GM10248 (cell line): ENCODE measurements around the gene CRADD.
A peak's percentile ranks its signal among the peaks of the same experiment; 100 is the strongest.

Experiments used
- CTCF ChIA-PET: fragments of 300-600 bp; sonication (Branson Sonifier 250); formaldehyde crosslinking; extraction: SDS; loops from one replicate; lab custom pipeline; 2021; ENCODE audit warnings: antibody characterized with exemption; lab: Yijun Ruan, JAX
- POLR2A ChIA-PET: fragments of 350-650 bp; sonication (Branson Sonifier 250); formaldehyde crosslinking; extraction: SDS; loops from one replicate; lab custom pipeline; 2020; ENCODE audit warnings: antibody characterized with exemption; lab: Yijun Ruan, JAX
- DNase-seq: peaks from one replicate; pipeline ENCODE4 v3.0.0; 2012; ENCODE audit errors: extremely low spot score
- TF ChIP-seq, protein P1 (sequence below): IDR thresholded peaks from 2 replicates; pipeline ENCODE4 v1.5.1; 2012; ENCODE audit warnings: mild to moderate bottlenecking, low read depth; ENCODE audit errors: extremely low read depth, missing control alignments, control extremely low read depth

The CRADD gene

DNA sequence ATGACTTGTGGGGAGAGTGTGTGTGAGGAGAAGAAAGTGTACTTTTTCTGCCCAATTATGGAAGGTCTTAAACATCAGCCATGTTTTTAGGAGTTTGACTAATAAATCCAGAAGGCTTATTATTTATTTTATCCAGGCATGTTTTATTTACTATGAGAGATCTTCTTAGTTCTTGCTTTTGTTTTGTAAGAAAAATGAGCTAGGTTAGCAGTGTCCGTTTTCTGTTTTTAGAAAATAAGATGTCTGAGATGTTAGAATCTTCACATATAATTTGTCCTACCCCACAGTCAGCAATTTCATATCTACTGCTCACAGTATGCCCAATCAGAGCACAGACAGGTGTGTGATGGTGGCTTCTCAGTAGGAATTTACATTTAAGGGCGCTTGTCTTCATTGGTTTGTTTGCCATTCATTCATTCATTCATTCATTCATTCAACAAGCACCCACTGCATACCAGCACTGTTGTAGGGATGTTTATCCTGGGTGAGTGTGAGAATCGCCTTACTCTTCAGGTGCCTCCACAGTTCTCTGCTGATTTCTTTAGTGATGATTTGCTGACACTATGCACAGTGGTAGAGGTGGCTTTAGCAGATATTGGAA is 83.2 kb downstream of the CRADD start:
- ChIA-PET POLR2A (no interaction called here), CTCF (interaction anchor here (0.9 kb wide), 1 partner anchor 33 kb away, joined by 3 read pairs; no protein-coding TSS in a partner anchor)
- TF ChIP-seq, protein P1, sequence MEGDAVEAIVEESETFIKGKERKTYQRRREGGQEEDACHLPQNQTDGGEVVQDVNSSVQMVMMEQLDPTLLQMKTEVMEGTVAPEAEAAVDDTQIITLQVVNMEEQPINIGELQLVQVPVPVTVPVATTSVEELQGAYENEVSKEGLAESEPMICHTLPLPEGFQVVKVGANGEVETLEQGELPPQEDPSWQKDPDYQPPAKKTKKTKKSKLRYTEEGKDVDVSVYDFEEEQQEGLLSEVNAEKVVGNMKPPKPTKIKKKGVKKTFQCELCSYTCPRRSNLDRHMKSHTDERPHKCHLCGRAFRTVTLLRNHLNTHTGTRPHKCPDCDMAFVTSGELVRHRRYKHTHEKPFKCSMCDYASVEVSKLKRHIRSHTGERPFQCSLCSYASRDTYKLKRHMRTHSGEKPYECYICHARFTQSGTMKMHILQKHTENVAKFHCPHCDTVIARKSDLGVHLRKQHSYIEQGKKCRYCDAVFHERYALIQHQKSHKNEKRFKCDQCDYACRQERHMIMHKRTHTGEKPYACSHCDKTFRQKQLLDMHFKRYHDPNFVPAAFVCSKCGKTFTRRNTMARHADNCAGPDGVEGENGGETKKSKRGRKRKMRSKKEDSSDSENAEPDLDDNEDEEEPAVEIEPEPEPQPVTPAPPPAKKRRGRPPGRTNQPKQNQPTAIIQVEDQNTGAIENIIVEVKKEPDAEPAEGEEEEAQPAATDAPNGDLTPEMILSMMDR = no peak
- no peak for DNase-seq

DNA sequence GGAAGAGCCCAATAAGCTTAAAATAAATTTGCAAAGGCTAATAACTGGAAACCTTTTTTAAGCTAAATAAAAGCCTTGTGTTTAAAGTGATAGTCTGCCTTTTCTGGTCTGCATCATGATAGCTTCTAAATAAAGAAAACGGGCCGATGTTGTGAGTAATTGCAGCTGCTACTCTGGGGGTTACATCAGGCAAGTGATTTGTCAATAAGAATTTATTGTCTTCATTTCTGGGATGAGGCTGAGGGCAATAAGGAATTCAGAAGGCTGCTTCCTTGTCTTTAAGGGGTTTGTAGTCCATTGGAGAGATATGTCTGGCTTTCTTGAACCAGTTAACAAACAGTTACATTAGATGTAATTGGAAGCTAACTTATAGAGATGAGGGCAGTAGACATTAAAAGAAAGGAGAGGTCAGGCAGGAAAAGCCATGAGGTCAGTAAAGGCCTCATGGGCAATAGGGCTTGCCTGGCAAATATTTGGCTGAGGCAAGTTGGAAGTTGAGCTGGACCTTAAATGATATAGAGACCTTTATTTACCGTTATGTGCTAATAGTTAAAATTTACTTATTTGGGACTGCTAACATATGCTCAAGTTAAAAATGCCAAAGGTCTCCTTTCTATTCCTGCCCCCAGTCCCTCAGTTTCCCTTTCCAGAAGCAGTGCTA is 85.0 kb downstream of the CRADD start:
- TF ChIP-seq, protein P1 = no peak
- ChIA-PET CTCF (interaction anchor here (1.0 to 1.7 kb wide), 4 partner anchors 8 to 341 kb away, joined by 3 to 5 read pairs (median 4); no protein-coding TSS in a partner anchor), POLR2A (no interaction called here)
- DNase-seq = no peak

DNA sequence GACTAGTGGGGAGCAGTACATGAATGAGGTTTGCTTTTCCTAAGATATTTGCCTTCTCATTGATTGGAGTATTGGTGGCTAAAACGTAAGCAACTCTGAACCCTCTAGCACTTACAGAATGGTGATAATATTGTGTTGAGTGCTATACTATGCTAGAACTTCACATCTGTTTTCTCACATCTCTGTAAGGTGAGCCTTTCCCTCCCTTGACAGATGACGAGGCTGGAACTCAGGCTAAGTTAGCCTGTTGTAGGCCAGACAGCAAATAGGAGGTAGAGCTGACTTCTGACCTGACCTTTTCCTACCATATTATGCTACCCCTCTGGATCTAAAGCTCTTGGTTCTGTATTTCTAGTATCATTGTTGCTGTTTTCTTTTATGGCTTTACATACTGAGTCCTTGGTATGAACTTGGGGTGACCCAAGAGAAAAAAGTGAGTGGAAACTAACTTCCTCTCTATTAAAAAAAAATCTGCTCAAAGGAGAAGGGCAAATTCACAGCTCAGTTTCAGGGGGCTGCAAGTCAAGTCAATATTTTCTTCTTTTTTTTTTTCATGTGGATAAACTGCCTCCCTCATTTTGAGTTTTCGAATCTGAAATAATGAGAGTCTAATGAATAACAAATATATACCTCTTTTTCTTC is 85.9 kb downstream of the CRADD start:
- DNase-seq = no peak
- ChIA-PET CTCF (interaction anchor here (0.6 kb wide), 1 partner anchor 198 kb away, joined by 3 read pairs; no protein-coding TSS in a partner anchor), POLR2A (no interaction called here)
- TF ChIP-seq, protein P1 = no peak

DNA sequence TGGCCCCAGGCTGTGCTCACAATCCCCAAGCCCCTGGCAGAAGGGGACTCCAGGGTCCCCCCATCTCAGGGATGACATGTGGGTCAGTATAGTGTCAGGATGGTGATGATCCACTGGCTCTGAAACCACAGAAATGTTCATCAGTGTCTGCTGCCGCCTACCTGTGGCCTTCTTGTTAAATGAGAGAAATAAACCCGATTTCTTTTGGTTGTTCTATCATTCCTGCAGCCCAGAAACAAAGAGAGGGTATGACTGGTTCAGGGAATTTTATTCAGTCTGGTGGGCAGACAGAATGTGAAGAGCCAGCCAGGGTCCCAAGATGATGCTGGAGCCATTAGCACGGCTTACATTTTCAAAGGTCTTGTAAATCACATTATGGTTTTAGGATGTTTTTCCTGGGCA is 86.6 kb downstream of the CRADD start:
- DNase-seq = no peak
- POLR2A ChIA-PET = no interaction called here
- TF ChIP-seq, protein P1 = no peak
- CTCF ChIA-PET = interaction anchor here (0.6 kb wide), 1 partner anchor 197 kb away, joined by 3 read pairs; no protein-coding TSS in a partner anchor

DNA sequence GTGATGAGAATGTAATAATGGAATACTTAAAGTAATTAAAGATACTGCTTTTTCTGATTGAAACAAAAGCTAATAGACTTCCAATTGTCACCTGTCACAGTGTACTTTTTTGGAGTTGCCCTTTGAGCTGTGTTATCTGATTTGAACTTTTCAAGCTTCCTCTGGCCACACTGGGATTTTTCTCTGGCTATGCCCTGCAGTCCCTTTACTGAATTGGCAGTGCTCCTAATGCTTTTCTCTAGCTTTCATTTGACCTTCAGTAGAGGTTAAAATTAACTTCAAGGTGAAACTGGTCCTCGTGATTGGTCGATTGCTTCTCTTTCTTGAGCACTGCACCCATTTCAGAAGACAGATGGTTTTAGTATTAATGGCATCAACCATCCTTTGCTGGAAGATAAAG is 89.2 kb downstream of the CRADD start:
- ChIA-PET CTCF (interaction anchor here (0.9 to 4.6 kb wide), 12 partner anchors 9 to 335 kb away, joined by 3 to 51 read pairs (median 4); no protein-coding TSS in a partner anchor), POLR2A (no interaction called here)
- no peak for DNase-seq
- TF ChIP-seq, protein P1 = no peak

DNA sequence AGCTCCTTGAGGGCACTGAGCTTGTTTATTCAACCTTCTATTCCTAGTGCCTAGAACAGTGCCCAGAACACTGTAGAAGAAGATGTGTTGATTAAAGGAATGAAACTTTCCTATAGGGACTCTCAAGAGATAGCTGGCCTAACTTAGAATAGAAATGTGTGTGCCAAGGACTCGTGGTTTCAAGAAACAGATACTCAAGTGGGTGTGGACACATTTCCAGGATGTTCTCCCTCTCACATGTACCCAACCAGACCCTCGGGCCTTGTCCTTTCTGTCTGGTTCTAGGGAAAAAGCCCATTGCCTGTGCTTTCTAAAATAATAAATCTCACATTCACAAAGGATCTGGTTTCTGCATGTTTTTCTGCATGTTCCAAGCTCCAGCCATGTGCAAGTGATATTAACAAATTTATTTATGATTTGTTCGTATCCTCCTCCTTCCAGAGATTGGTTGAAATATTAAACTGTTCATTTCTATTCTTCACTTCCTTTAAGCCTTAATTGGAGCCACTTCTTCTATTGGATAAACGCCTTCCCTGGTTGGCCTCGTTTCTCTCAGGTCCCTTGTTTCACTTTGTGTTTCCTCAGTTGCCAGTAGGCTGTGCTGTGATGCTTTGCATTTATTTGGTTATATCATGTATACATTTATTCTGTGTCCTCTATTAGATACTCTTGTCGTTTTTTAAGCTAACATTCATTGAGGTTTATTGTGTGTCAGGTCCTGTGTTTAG is 89.8 kb downstream of the CRADD start:
- ChIA-PET POLR2A (no interaction called here), CTCF (interaction anchor here (0.7 to 4.6 kb wide), 17 partner anchors 8 to 334 kb away, joined by 3 to 51 read pairs (median 3); no protein-coding TSS in a partner anchor)
- TF ChIP-seq, protein P1 = peak; percentile 57
- peak; percentile 37 for DNase-seq
